NCI-H187 treated with DMSO at 0.1 percent for 48 hours (cell line): ENCODE results near the gene TTLL6.
"Not testable (repeated sequence)": the region's sequence is repeated elsewhere in the genome, so short reads cannot be mapped to it uniquely, and the experiment has no call there.

Experiments
- DNase-seq: peaks from one replicate; lab custom pipeline; 2025; lab: John Stamatoyannopoulos, UW

Gene TTLL6

DNA sequence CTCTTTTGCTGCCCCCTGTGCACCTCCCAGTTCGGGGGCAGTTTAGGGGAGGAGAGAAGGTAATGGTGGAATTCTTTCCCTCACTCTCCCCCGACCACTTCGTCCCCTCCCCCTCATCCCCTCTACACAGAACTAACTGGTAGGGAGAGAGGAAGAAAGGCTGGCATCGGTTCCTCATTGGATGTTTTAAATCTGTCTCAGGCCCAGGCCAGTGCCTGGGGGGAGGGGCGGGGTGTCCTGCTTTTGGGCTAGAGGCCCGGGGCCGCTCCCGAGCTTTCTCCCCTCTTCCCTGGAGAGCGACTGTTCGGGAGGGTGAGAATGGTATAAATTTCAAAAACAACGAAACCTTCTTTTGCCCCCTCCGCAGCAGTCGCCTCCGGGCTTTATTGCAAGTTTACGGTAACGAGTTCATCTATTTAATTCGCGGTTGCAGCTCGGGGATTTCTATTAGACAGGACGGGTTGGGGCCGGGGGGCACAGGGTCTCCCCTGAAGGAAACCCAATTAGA is 94.1 kb downstream of the TTLL6 start, which contains the start of gene PRAC2:
TSS of gene PRAC2 (plus strand) at position 271 of the 508 bp plus-strand sequence. CDS start 1,226 bp downstream, outside the sequence.
- no peak for DNase-seq

DNA sequence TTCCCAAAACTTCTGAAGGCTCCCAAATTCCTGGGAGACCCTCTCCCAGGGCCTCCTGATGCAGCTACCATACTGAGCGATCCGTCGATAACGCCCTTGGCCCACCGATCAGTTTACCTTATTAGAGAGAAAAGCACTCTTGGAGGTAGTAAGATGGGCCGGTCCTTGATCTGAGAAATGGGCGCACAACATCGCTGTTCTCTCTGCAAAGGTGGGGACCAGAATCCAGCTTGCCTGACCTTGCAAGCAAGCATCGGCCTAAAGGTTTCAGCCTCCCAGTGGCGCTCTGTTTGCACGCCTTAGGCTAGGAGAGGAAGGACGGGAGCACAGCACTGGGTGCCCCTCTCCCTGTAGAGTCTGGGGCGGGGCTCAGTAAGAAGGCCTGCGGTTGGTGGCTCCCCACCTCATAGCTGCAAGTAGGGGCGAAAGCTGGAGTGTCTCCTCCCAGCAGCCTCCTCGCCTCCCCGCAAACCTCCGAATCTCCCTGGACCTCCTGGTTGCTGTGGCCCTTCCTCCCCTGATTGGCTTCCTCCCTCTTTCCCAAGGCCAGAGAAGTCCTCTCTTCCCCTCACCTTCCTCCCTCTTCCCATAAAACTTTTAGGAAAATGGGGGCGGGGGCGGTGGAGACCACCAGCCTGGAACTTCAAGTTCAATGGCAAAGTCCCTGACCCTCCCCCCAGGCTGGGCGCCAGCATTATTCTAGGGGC is 94.7 kb downstream of the TTLL6 start, which contains the start of gene PRAC1:
TSS of gene PRAC1 (minus strand) at position 318 of the 707 bp plus-strand sequence. CDS start at position 192, 126 bp downstream.
- DNase-seq: no peak

DNA sequence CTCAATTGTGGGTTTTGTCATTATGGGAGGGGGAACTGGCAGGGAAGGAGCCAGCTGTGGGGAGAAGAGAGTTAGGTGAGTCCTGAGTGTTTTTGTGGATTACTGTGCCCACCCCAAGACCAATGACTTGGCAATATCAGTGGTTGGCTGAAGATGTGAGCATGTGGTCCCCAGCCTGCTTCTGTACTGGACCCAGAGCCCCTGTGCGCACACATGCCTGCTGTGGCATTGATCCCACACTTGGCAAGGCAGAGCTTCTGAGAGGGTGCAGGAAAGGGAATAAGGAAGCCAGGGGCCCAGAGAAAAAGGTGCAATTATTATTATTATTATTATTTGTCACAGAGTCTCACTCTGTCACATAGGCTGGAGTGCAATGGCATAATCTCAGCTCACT is 96.0 kb downstream of the TTLL6 start:
- no peak for DNase-seq

DNA sequence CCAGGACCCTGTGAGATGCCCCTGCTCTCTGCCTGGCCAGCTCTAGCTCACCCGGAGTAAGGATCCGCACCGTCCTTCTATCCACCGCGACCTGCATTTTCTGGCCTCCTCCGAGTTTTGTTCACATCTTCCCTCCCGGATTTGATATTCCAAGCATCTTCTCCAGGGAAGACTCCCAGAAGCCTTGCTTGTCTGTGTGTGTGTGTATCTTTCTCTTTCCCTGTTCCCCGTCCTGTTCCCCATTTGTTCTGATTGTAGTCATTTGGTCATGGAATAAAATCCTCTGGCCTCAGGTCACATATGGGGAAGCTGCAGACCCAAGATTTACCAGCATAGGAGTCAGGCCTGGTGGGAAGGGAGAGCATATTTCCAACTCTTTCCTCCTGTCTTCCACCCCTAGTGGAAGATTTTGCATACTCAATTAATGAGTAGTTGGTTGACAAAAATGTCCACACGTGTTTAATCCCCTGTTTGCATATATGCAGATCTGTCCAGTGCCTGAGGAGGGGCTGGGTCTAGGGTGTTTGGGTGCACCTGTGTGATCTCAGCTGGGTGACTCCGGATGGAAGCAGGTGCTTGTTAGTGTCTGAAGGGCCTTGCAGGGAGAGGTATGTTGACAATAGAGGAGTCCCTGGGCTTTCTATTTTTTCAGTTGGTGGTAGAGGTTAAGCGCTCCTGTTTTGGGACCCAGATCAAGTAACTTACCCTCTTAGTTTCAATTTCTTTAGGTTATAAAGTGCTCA is 96.6 kb downstream of the TTLL6 start:
- DNase-seq: no peak

GRCh38 chr17:48719642-48720265 is 97.3 kb downstream of the TTLL6 start:
- no peak for DNase-seq

DNA sequence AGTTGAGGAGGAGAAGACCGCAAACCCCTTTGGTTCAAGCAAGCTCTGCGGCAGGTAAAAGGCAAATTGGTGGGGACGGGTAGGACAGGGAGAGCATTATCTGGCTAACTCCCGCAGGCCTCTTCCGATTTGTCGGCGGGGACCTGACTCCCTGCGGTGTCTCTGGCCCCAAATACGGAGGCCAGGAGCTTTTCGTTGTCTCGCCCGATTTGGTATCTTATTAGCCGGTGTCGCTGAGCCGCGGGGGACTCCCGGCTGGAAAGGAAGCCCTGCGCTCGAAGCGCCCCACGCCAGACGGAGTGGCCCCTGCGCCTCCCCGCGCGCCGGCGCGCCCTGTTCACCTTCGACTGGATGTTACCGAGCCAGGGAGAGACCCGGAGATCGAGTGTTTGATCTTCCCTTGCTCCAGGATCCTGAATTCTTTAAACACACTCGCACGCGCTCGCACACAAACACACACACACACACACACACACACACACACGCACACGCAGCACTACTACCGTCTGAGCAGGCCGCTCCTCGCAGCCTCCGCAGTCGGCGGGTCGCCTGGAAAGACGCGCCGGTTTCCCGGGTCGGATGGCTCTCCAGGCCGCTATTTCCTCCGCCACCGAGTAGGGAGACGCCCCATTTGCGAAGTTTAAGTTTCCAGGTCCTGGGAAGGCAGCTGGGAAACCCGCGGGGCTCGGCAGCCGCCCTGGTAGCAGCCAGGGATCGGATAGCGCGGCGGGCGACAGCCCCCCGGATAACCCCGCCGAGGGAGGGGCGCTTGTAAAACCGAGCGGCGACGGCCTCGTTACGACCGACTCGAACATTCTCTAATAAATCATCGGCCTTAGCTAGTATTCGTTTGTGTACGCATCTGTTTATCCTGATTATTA is 98.0 kb downstream of the TTLL6 start:
- DNase-seq: no peak

GRCh38 chr17:48718227-48718760 is 98.7 kb downstream of the TTLL6 start:
- DNase-seq: no peak

GRCh38 chr17:48717367-48718226 is 99.4 kb downstream of the TTLL6 start:
- no peak for DNase-seq

- DNase-seq: not testable (repeated sequence)
Measured at GRCh38 chr17:48716549-48716948, 100.5 kb downstream of the TTLL6 start.

GRCh38 chr17:48715496-48716399 is 101.3 kb downstream of the TTLL6 start:
- no peak for DNase-seq
